Fibroblast of pulmonary artery (primary cell): ENCODE measurements around the gene NCK2.

ENCODE experiments used
- DNase-seq: peaks from one replicate; pipeline ENCODE4 v3.0.0-alpha.2; 2010; ENCODE audit warnings: low read depth
- H3K4me3 ChIP-seq: replicated peaks from 2 replicates; pipeline ENCODE4 v1.5.1; 2011; ENCODE audit warnings: low read depth, mild to moderate bottlenecking, control low read depth, low read length, moderate library complexity
- CTCF ChIP-seq: IDR thresholded peaks from 2 replicates; pipeline ENCODE4 v1.5.1; 2011; ENCODE audit warnings: mild to moderate bottlenecking, control low read depth, low read length, inconsistent platforms; ENCODE audit errors: missing control alignments

NCK2 gene

GRCh38 chr2:105828558-105828957, 83.8 kb downstream of the NCK2 start:
- no peak overlapping the region for H3K4me3 ChIP-seq
- DNase-seq, result no peak
- no peak for TF ChIP-seq CTCF

- no peak for TF ChIP-seq CTCF
- DNase-seq, result peak; percentile 5
- H3K4me3 ChIP-seq, result no peak overlapping the region
Observed at GRCh38 chr2:105834931-105835330, 90.2 kb downstream of the NCK2 start.

GRCh38 chr2:105836341-105836740, 91.6 kb downstream of the NCK2 start:
- no peak for DNase-seq
- no peak for TF ChIP-seq CTCF
- no peak overlapping the region for H3K4me3 ChIP-seq

GRCh38 chr2:105836840-105837692, 92.4 kb downstream of the NCK2 start:
- no peak for DNase-seq
- no peak overlapping the region for H3K4me3 ChIP-seq
- no peak for TF ChIP-seq CTCF

GRCh38 chr2:105839793-105840192, 95.1 kb downstream of the NCK2 start:
- no peak for DNase-seq
- H3K4me3 ChIP-seq, result no peak overlapping the region
- TF ChIP-seq CTCF, result no peak

- no peak for TF ChIP-seq CTCF
- DNase-seq, result no peak
- H3K4me3 ChIP-seq, result no peak overlapping the region
Observed at GRCh38 chr2:105840933-105841332, 96.2 kb downstream of the NCK2 start.

GRCh38 chr2:105841551-105841950, 96.8 kb downstream of the NCK2 start:
- no peak overlapping the region for H3K4me3 ChIP-seq
- TF ChIP-seq CTCF, result no peak
- DNase-seq, result no peak
